ENCODE measurements around the gene CHML.

CHML gene

GRCh38 chr1:241632987-241633386 lies 7.2 kb downstream of the CHML start:
- H3K4me1 Mint-ChIP-seq: peaks cover 32% of the 10 kb centered on the region
- H3K36me3 Mint-ChIP-seq (ENCODE audit: low read depth): peaks cover 41% of the 10 kb centered on the region
- no peak overlapping the region for H3K27ac Mint-ChIP-seq
- H3K27me3 Mint-ChIP-seq (ENCODE audit: low read depth): peaks cover 3% of the 10 kb centered on the region
- TF ChIP-seq CTCF (IDR thresholded peaks at IDR 0.05; ENCODE audit: unreplicated experiment in 3 of 3): no peak
- no peaks in the 10 kb centered on the region for H3K9me3 Mint-ChIP-seq
- H3K4me3 Mint-ChIP-seq: no peak overlapping the region

GRCh38 chr1:241631674-241632073 lies 8.5 kb downstream of the CHML start:
- Mint-ChIP-seq H3K36me3 (ENCODE audit: low read depth) (peaks cover 38% of the 10 kb centered on the region), H3K4me1 (peaks cover 19% of the 10 kb centered on the region), H3K27me3 (ENCODE audit: low read depth) (peaks cover 3% of the 10 kb centered on the region), H3K4me3 (no peak overlapping the region), H3K9me3 (no peaks in the 10 kb centered on the region), H3K27ac (no peak overlapping the region)
- no peak for TF ChIP-seq CTCF (IDR thresholded peaks at IDR 0.05; ENCODE audit: unreplicated experiment in 3 of 3)

GRCh38 chr1:241630899-241631298 lies 9.3 kb downstream of the CHML start:
- H3K36me3 Mint-ChIP-seq (ENCODE audit: low read depth): peaks cover 33% of the 10 kb centered on the region
- no peak overlapping the region for H3K4me3 Mint-ChIP-seq
- peaks cover 14% of the 10 kb centered on the region for H3K4me1 Mint-ChIP-seq
- no peak overlapping the region for H3K27ac Mint-ChIP-seq
- no peak for TF ChIP-seq CTCF (IDR thresholded peaks at IDR 0.05; ENCODE audit: unreplicated experiment in 3 of 3)
- H3K9me3 Mint-ChIP-seq: no peaks in the 10 kb centered on the region
- H3K27me3 Mint-ChIP-seq (ENCODE audit: low read depth): peaks cover 3% of the 10 kb centered on the region

GRCh38 chr1:241630476-241630875 lies 9.7 kb downstream of the CHML start:
- no peak overlapping the region for H3K27ac Mint-ChIP-seq
- H3K36me3 Mint-ChIP-seq (ENCODE audit: low read depth): peaks cover 30% of the 10 kb centered on the region
- no peaks in the 10 kb centered on the region for H3K9me3 Mint-ChIP-seq
- no peak overlapping the region for H3K4me3 Mint-ChIP-seq
- peaks cover 3% of the 10 kb centered on the region for H3K27me3 Mint-ChIP-seq (ENCODE audit: low read depth)
- no peak for TF ChIP-seq CTCF (IDR thresholded peaks at IDR 0.05; ENCODE audit: unreplicated experiment in 3 of 3)
- H3K4me1 Mint-ChIP-seq: peaks cover 14% of the 10 kb centered on the region

- no peak overlapping the region for H3K4me3 Mint-ChIP-seq
- H3K9me3 Mint-ChIP-seq: no peaks in the 10 kb centered on the region
- H3K36me3 Mint-ChIP-seq (ENCODE audit: low read depth): peaks cover 25% of the 10 kb centered on the region
- H3K4me1 Mint-ChIP-seq: peaks cover 14% of the 10 kb centered on the region
- no peak for TF ChIP-seq CTCF (IDR thresholded peaks at IDR 0.05; ENCODE audit: unreplicated experiment in 3 of 3)
- peaks cover 3% of the 10 kb centered on the region for H3K27me3 Mint-ChIP-seq (ENCODE audit: low read depth)
- no peak overlapping the region for H3K27ac Mint-ChIP-seq
Measured at GRCh38 chr1:241630005-241630404, 10.2 kb downstream of the CHML start.

GRCh38 chr1:241627453-241628259 lies 12.5 kb downstream of the CHML start:
- Mint-ChIP-seq H3K27me3 (ENCODE audit: low read depth) (peaks cover 3% of the 10 kb centered on the region), H3K4me1 (peaks cover 14% of the 10 kb centered on the region), H3K27ac (no peak overlapping the region), H3K4me3 (no peak overlapping the region), H3K36me3 (ENCODE audit: low read depth) (peaks cover 9% of the 10 kb centered on the region), H3K9me3 (no peaks in the 10 kb centered on the region)
- TF ChIP-seq CTCF (IDR thresholded peaks at IDR 0.05; ENCODE audit: unreplicated experiment in 3 of 3): peak; percentile 39 to 63 (median 55)
